ENCODE results near the gene RNF150.

GRCh38 chr4:141046255-141046654 is 87.0 kb downstream of the RNF150 start:
- TF ChIP-seq CTCF (IDR thresholded peaks at IDR 0.05) (no peak), POLR2A (IDR thresholded peaks at IDR 0.05) (no peak)

Measured in vagina (tissue), 2 donors.